K562 (cell line): ENCODE data around the gene GPR39. TPM values are rescaled to one million over a fixed set of nuclear protein-coding genes. Genes with fewer than 3 reads are reported as not detected.

Source experiments
- ATAC-seq: fragments of 200-7000 bp; cut with Tn5 transposase; 3 replicates; pipeline ENCODE4 v1.9.1; 2020; ENCODE audit warnings: moderate library complexity
- BruUV-seq: library from RNA; stranded (reverse); fragments of 400-500 nt; replicated peaks from 2 replicates; lab custom pipeline; 2021; lab: Mats Ljungman, UMichigan
- CTCF ChIA-PET: fragments of 300-600 bp; formaldehyde crosslinking; extraction: SDS; loops from one replicate; lab custom pipeline; 2021; ENCODE audit warnings: low intra/inter-chr PET ratio; lab: Yijun Ruan, JAX
- POLR2A ChIA-PET: fragments of 300-600, 350-650 bp; sonication (Branson Sonifier 250); formaldehyde crosslinking; extraction: SDS; loops from one replicate; lab custom pipeline; 2021; ENCODE audit warnings: antibody characterized with exemption, inconsistent platforms; lab: Yijun Ruan, JAX
- DNase-seq, 4 experiments: peaks; one replicate each; pipeline versions ENCODE4 v3.0.0 to v3.0.0-alpha.2; 2011 to 2018; ENCODE audit warnings: low spot score in 3 of 4, mixed read lengths in 3 of 4; ENCODE audit errors: extremely low read depth in 1 of 4
- FAIRE-seq: peaks from 2 replicates; lab custom pipeline; 2011; peaks lifted over from hg19 to GRCh38; lab: Jason Lieb, UNC
- H2AFZ ChIP-seq: 2 replicates; pipeline ENCODE4 v1.6.0; 2011; ENCODE audit warnings: low read depth, low read length, control low read depth, inconsistent platforms
- H3K27ac ChIP-seq: fragments of 200-600 bp; 3 replicates; pipeline ENCODE4 v1.8.0; 2011; ENCODE audit warnings: low read depth, mild to moderate bottlenecking, control low read depth, inconsistent platforms, low read length, moderate library complexity, mixed read lengths; ENCODE audit errors: extremely low read depth
- H3K27me3 ChIP-seq, 2 experiments: fragments of 300-600 bp in 1 of 2; 2 replicates in 1 of 2; 3 replicates in 1 of 2; pipeline versions ENCODE4 v1.6.0 to v1.8.0; 2011; ENCODE audit warnings: inconsistent platforms in 2 of 2, low read length in 2 of 2, mild to moderate bottlenecking in 1 of 2, mixed read lengths in 1 of 2, moderate library complexity in 1 of 2; ENCODE audit not compliant: control insufficient read depth in 2 of 2, insufficient read depth in 2 of 2
- H3K36me3 ChIP-seq: fragments of 300-600 bp; 3 replicates; pipeline ENCODE4 v1.8.0; 2011; ENCODE audit warnings: mild to moderate bottlenecking, low read length, inconsistent platforms; ENCODE audit not compliant: control insufficient read depth, insufficient read depth
- H3K4me1 ChIP-seq, 2 experiments: fragments of 200-600 bp in 1 of 2; replicated peaks in 1 of 2; 2 replicates in 1 of 2; 3 replicates in 1 of 2; pipeline versions ENCODE4 v1.5.1 to v1.8.0; 2011; ENCODE audit warnings: inconsistent platforms in 2 of 2, low read length in 2 of 2, mild to moderate bottlenecking in 1 of 2, mixed read lengths in 1 of 2, moderate library complexity in 1 of 2; ENCODE audit not compliant: control insufficient read depth in 2 of 2, insufficient read depth in 2 of 2
- H3K4me2 ChIP-seq: 2 replicates; pipeline ENCODE4 v1.6.1; 2011; ENCODE audit warnings: low read length, control low read depth, inconsistent platforms, mixed read lengths; ENCODE audit not compliant: insufficient read depth
- H3K4me3 ChIP-seq: fragments of 200-600 bp; sonication (generic), shearing (Covaris generic); 2 replicates; pipeline ENCODE4 v1.5.1; 2016; ENCODE audit warnings: control low read depth, inconsistent platforms
- H3K79me2 ChIP-seq: fragments of 200-600 bp; 3 replicates; pipeline ENCODE4 v1.8.0; 2011; ENCODE audit warnings: low read length, inconsistent platforms; ENCODE audit not compliant: control insufficient read depth, insufficient read depth
- H3K9ac ChIP-seq, 2 experiments: 2 replicates each; pipeline versions ENCODE4 v1.6.0 to v1.6.1; 2011; ENCODE audit warnings: low read depth in 2 of 2, low read length in 2 of 2, control low read depth in 1 of 2, inconsistent platforms in 1 of 2, mild to moderate bottlenecking in 1 of 2, mixed read lengths in 1 of 2; ENCODE audit not compliant: insufficient read depth in 1 of 2
- H3K9me1 ChIP-seq: one replicate; pipeline ENCODE4 v1.6.0; 2011; ENCODE audit warnings: inconsistent platforms, mild to moderate bottlenecking, low read length, moderate library complexity; ENCODE audit not compliant: control insufficient read depth, insufficient read depth
- H3K9me3 ChIP-seq: replicated peaks from 2 replicates; pipeline ENCODE4 v1.5.1; 2011; ENCODE audit warnings: low read depth, low read length, inconsistent platforms; ENCODE audit not compliant: control insufficient read depth, insufficient read depth
- H4K20me1 ChIP-seq: replicated peaks from 2 replicates; pipeline ENCODE4 v1.6.1; 2011; ENCODE audit warnings: low read length, inconsistent platforms, mixed read lengths; ENCODE audit not compliant: control insufficient read depth, insufficient read depth
- ETV6 ChIP-seq, 3 experiments: fragments of 150-350 bp in 1 of 3; sonication (generic) in 1 of 3; formaldehyde crosslinking in 1 of 3; IDR thresholded peaks; 2 replicates each; pipeline versions ENCODE4 v1.6.1 to v1.8.0; 2014 to 2022; ENCODE audit warnings: borderline replicate concordance in 2 of 3, low read depth in 2 of 3, antibody characterized with exemption in 1 of 3, low read length in 1 of 3, mild to moderate bottlenecking in 1 of 3, missing genetic modification reagents in 1 of 3
- FOXK1 ChIP-seq: sonication (generic); formaldehyde crosslinking; IDR thresholded peaks from 2 replicates; pipeline ENCODE4 v1.8.0; 2022; ENCODE audit warnings: missing genetic modification reagents, mild to moderate bottlenecking, borderline replicate concordance
- OTX1 ChIP-seq: fragments of 450-650 bp; formaldehyde crosslinking; IDR thresholded peaks from 2 replicates; pipeline ENCODE4 v1.4.0; 2022; ENCODE audit warnings: mild to moderate bottlenecking
- XRCC3 ChIP-seq: fragments of 450-650 bp; IDR thresholded peaks from 2 replicates; pipeline ENCODE4 v1.6.1; 2017; ENCODE audit warnings: mild to moderate bottlenecking, moderate library complexity
- ZC3H11A ChIP-seq: IDR thresholded peaks from 2 replicates; pipeline ENCODE4 v1.6.1; 2012; ENCODE audit warnings: low read depth, low read length, improper control_type of control experiment
- ZNF12 ChIP-seq: sonication (generic); formaldehyde crosslinking; IDR thresholded peaks from 2 replicates; pipeline ENCODE4 v1.4.0; 2020; ENCODE audit warnings: mild to moderate bottlenecking, missing genetic modification reagents
- ZNF785 ChIP-seq: fragments of 250-450 bp; sonication (Bioruptor Pico); IDR thresholded peaks from 2 replicates; pipeline ENCODE4 v1.4.0; 2020; ENCODE audit warnings: mild to moderate bottlenecking
- WGBS: fragments of 100-300 bp; shearing (Covaris generic); methylation state at CpG from one replicate; pipeline ENCODE4 v1.1.6; 2016; ENCODE audit warnings: low coverage, mixed read lengths; ENCODE audit not compliant: insufficient coverage; ENCODE audit errors: missing lambda C conversion rate; 5-methylcytosine and 5-hydroxymethylcytosine counted together
- in situ Hi-C: fragments of 300-500 bp; cut with MboI; formaldehyde crosslinking; loops from 4 replicates; pipeline ENCODE4 v1.15.0; 2018; ENCODE audit warnings: inconsistent platforms, mixed read lengths
- intact Hi-C: fragments of 100-400 bp; cut with micrococcal nuclease; formaldehyde crosslinking; loops from 2 replicates; pipeline ENCODE4 v1.14.2; 2022
- polyA plus RNA-seq, 8 experiments: library from polyadenylated mRNA; depleted of rRNA in 4 of 8; stranded (reverse) in 5 of 8; unstranded in 3 of 8; fragments of >200 nt; fragmentation: Nextera tagmentation in 2 of 8; fragmentation: Illumina TruSeq in 1 of 8; extraction: Ambion mirVana in 2 of 8; extraction: Trizol in 1 of 8; gene quantifications; 2 replicates each; pipeline versions ENCODE4 v1.2.1 to v1.2.3, GENCODE V29; 2011 to 2014; ENCODE audit warnings: inconsistent platforms in 1 of 8, missing spikeins in 1 of 8
- total RNA-seq, 7 experiments: library from RNA; depleted of rRNA in 6 of 7; stranded (reverse); fragments of >200 nt in 6 of 7; fragmentation: Illumina TruSeq in 2 of 7; extraction: Trizol in 2 of 7; gene quantifications; 2 replicates each; pipeline versions ENCODE4 v1.2.1 to v1.2.3, GENCODE V29; 2011 to 2021; ENCODE audit warnings: low replicate concordance in 1 of 7
- TF ChIP-seq, protein P1 (sequence below): fragments of 150-350 bp; IDR thresholded peaks from 2 replicates; pipeline ENCODE4 v1.6.1; 2014; ENCODE audit warnings: low read depth, mild to moderate bottlenecking, low read length, borderline replicate concordance
- TF ChIP-seq, protein P2 (sequence below): fragments of 450-650 bp; IDR thresholded peaks from one replicate; pipeline ENCODE4 v1.6.1; 2018; ENCODE audit warnings: mild to moderate bottlenecking, moderate library complexity; ENCODE audit not compliant: partially characterized antibody

The GPR39 gene
- total and polyA plus RNA-seq, 9 of the 15 experiments (the other 6 are each of a cell fraction or from before 2014, with no cell fraction given) = 0.04 TPM; not detected in 8

DNA sequence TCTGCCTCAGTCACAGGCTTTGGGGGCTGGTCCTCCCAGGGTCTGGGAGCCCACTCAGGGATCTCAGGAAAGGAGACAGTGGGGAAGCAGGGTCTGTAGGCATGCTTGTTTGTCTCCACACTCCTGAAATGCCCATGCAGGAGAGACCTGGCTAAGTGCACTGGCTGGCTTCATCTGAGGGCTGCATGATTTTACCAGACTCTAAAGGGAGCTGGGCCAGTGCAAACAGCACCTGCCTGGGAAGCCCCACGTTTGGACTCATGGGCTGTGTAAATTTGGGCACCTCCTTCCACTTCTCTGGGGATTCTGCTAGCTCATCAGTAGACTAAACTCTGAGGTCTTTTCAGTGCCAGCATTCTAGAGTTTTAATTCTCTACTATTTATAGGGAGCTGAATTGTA, 219.7 kb downstream of the GPR39 start:
- Histone ChIP-seq H3K9ac (no peak overlapping the region), H4K20me1 (no peaks in the 10 kb centered on the region), H3K27ac (no peak overlapping the region), H3K9me3 (no peaks in the 10 kb centered on the region), H3K36me3 (no peaks in the 10 kb centered on the region), H3K27me3 (no peaks in the 10 kb centered on the region), H3K4me2 (no peak overlapping the region), H3K79me2 (no peaks in the 10 kb centered on the region), H3K9me1 (no peaks in the 10 kb centered on the region), H3K4me1 (no peaks in the 10 kb centered on the region), H3K4me3 (no peak overlapping the region), H2AFZ (no peak overlapping the region)
- ChIA-PET POLR2A (no interaction called here), CTCF (no interaction called here)
- TF ChIP-seq OTX1 (CRISPR knock-in tag) (no peak), ETV6 (IDR thresholded peaks at IDR 0.05; ENCODE audit: borderline replicate concordance in 1 of 2, low read depth in 2 of 2, low read length in 1 of 2) (no peak), ETV6 (CRISPR knock-in tag; IDR thresholded peaks at IDR 0.05; ENCODE audit: borderline replicate concordance) (no peak), XRCC3 (no peak), FOXK1 (CRISPR knock-in tag) (no peak), ZNF785 (CRISPR knock-in tag) (no peak), ZNF12 (CRISPR knock-in tag) (no peak), ZC3H11A (no peak)
- TF ChIP-seq, protein P1, sequence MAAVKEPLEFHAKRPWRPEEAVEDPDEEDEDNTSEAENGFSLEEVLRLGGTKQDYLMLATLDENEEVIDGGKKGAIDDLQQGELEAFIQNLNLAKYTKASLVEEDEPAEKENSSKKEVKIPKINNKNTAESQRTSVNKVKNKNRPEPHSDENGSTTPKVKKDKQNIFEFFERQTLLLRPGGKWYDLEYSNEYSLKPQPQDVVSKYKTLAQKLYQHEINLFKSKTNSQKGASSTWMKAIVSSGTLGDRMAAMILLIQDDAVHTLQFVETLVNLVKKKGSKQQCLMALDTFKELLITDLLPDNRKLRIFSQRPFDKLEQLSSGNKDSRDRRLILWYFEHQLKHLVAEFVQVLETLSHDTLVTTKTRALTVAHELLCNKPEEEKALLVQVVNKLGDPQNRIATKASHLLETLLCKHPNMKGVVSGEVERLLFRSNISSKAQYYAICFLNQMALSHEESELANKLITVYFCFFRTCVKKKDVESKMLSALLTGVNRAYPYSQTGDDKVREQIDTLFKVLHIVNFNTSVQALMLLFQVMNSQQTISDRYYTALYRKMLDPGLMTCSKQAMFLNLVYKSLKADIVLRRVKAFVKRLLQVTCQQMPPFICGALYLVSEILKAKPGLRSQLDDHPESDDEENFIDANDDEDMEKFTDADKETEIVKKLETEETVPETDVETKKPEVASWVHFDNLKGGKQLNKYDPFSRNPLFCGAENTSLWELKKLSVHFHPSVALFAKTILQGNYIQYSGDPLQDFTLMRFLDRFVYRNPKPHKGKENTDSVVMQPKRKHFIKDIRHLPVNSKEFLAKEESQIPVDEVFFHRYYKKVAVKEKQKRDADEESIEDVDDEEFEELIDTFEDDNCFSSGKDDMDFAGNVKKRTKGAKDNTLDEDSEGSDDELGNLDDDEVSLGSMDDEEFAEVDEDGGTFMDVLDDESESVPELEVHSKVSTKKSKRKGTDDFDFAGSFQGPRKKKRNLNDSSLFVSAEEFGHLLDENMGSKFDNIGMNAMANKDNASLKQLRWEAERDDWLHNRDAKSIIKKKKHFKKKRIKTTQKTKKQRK = no peak
- TF ChIP-seq, protein P2, sequence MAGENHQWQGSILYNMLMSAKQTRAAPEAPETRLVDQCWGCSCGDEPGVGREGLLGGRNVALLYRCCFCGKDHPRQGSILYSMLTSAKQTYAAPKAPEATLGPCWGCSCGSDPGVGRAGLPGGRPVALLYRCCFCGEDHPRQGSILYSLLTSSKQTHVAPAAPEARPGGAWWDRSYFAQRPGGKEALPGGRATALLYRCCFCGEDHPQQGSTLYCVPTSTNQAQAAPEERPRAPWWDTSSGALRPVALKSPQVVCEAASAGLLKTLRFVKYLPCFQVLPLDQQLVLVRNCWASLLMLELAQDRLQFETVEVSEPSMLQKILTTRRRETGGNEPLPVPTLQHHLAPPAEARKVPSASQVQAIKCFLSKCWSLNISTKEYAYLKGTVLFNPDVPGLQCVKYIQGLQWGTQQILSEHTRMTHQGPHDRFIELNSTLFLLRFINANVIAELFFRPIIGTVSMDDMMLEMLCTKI = no peak
- no peak for FAIRE-seq
- no peak for DNase-seq
- in situ Hi-C loops = no loop called here
- WGBS = 0% methylated on average over 1 of the region's 1 CpG
- intact Hi-C loops = no loop called here
- no peak for ATAC-seq
- no TSS peak for BruUV-seq
